K562 (cell line): Measurements from ENCODE around the gene CORT. TPM values are rescaled to one million over a fixed set of nuclear protein-coding genes. Genes with fewer than 3 reads are reported as not detected.
A peak's percentile ranks its signal among the peaks of the same experiment; 100 is the strongest.

ENCODE experiments used
- ATF1 ChIP-seq, 2 experiments: fragments of 450-650 bp in 1 of 2; IDR thresholded peaks; 2 replicates each; pipeline ENCODE4 v1.6.1; 2016; ENCODE audit warnings: missing compliant biosample characterization in 1 of 2, missing genetic modification characterization in 1 of 2
- BRCA1 ChIP-seq, 2 experiments: fragments of 450-650 bp in 1 of 2; sonication (generic) in 1 of 2; formaldehyde crosslinking in 1 of 2; IDR thresholded peaks; 2 replicates each; pipeline versions ENCODE4 v1.5.0 to v1.6.1; 2017 to 2020; ENCODE audit warnings: mild to moderate bottlenecking in 1 of 2, missing genetic modification reagents in 1 of 2
- C11orf30 ChIP-seq: fragments of 450-650 bp; IDR thresholded peaks from 2 replicates; pipeline ENCODE4 v1.6.1; 2016; ENCODE audit warnings: low read depth, mild to moderate bottlenecking
- CCNT2 ChIP-seq: IDR thresholded peaks from 2 replicates; pipeline ENCODE4 v1.6.1; 2011; ENCODE audit warnings: borderline replicate concordance, low read depth, mild to moderate bottlenecking, moderate library complexity, mixed read lengths, low read length; ENCODE audit not compliant: insufficient read length; ENCODE audit errors: extremely low read depth
- CEBPG ChIP-seq, 3 experiments: fragments of 200-800 bp in 1 of 3; sonication (Bioruptor generic) in 1 of 3; sonication (generic) in 1 of 3; formaldehyde crosslinking in 1 of 3; IDR thresholded peaks in 2 of 3; conservative IDR thresholded peaks in 1 of 3; 2 replicates each; pipeline versions ENCODE4 v1.6.1 to v1.8.0; 2016 to 2022; ENCODE audit warnings: missing compliant biosample characterization in 2 of 3, missing genetic modification characterization in 2 of 3, mild to moderate bottlenecking in 1 of 3, missing genetic modification reagents in 1 of 3
- EHMT2 ChIP-seq: fragments of 450-650 bp; IDR thresholded peaks from 2 replicates; pipeline ENCODE4 v1.6.1; 2018; ENCODE audit warnings: antibody characterized with exemption
- KAT8 ChIP-seq: fragments of 450-650 bp; IDR thresholded peaks from 2 replicates; pipeline ENCODE4 v1.6.1; 2016; ENCODE audit warnings: low read depth, mild to moderate bottlenecking
- MBD2 ChIP-seq: sonication (generic); IDR thresholded peaks from 2 replicates; pipeline ENCODE4 v1.6.1; 2016; ENCODE audit warnings: low read depth, borderline replicate concordance
- MNT ChIP-seq, 2 experiments: fragments of 450-650 bp; conservative IDR thresholded peaks; 2 replicates each; pipeline ENCODE4 v1.6.1; 2017; ENCODE audit warnings: mild to moderate bottlenecking in 2 of 2, moderate library complexity in 2 of 2
- NFIX ChIP-seq: fragments of 250-450 bp; sonication (Bioruptor Pico); IDR thresholded peaks from 2 replicates; pipeline ENCODE4 v1.4.0; 2020; ENCODE audit warnings: low read depth, mild to moderate bottlenecking, moderate library complexity
- POLR2AphosphoS5 ChIP-seq: IDR thresholded peaks from 2 replicates; pipeline ENCODE4 v1.6.1; 2011; ENCODE audit warnings: mild to moderate bottlenecking, low read depth, low read length, moderate library complexity; ENCODE audit not compliant: control insufficient read depth, insufficient read depth
- RBM34 ChIP-seq: fragments of 200-400 bp; formaldehyde crosslinking; IDR thresholded peaks from 2 replicates; pipeline ENCODE4 v1.6.1; 2018; ENCODE audit warnings: low read length, borderline replicate concordance; ENCODE audit not compliant: insufficient read depth
- RHOXF2B ChIP-seq: fragments of 250-450 bp; sonication (Bioruptor Pico); conservative IDR thresholded peaks from 2 replicates; pipeline ENCODE4 v1.5.1; 2021
- RNF2 ChIP-seq: sonication (generic); IDR thresholded peaks from 2 replicates; pipeline ENCODE4 v1.6.1; 2016
- TAF15 ChIP-seq: fragments of 200-400 bp; formaldehyde crosslinking; IDR thresholded peaks from 2 replicates; pipeline ENCODE4 v1.6.1; 2017; ENCODE audit warnings: mild to moderate bottlenecking, low read depth, low read length, moderate library complexity
- USF1 ChIP-seq: sonication (generic); formaldehyde crosslinking; IDR thresholded peaks from 2 replicates; pipeline ENCODE4 v1.9.0; 2022; ENCODE audit warnings: mild to moderate bottlenecking, missing genetic modification reagents
- ZBTB1 ChIP-seq: sonication (generic); formaldehyde crosslinking; IDR thresholded peaks from 2 replicates; pipeline ENCODE4 v1.8.1; 2023; ENCODE audit warnings: missing genetic modification reagents, low read depth, mild to moderate bottlenecking, borderline replicate concordance
- ZKSCAN3 ChIP-seq: fragments of 250-450 bp; sonication (Bioruptor Pico); IDR thresholded peaks from 2 replicates; pipeline ENCODE4 v1.4.0; 2020
- ZNF217 ChIP-seq: sonication (generic); formaldehyde crosslinking; IDR thresholded peaks from 2 replicates; pipeline ENCODE4 v1.8.0; 2022; ENCODE audit warnings: mild to moderate bottlenecking, missing genetic modification reagents
- ZNF436 ChIP-seq: fragments of 250-450, 450-650 bp; sonication (Bioruptor Pico); formaldehyde crosslinking; IDR thresholded peaks from 2 replicates; pipeline ENCODE4 v1.7.0; 2020; ENCODE audit warnings: mild to moderate bottlenecking
- ZNF766 ChIP-seq: fragments of 200-800 bp; sonication (Bioruptor generic); conservative IDR thresholded peaks from 2 replicates; pipeline ENCODE4 v1.6.1; 2016; ENCODE audit warnings: missing genetic modification characterization, missing compliant biosample characterization
- polyA plus RNA-seq, 8 experiments: library from polyadenylated mRNA; depleted of rRNA in 4 of 8; stranded (reverse) in 5 of 8; unstranded in 3 of 8; fragments of >200 nt; fragmentation: Nextera tagmentation in 2 of 8; fragmentation: Illumina TruSeq in 1 of 8; extraction: Ambion mirVana in 2 of 8; extraction: Trizol in 1 of 8; gene quantifications; 2 replicates each; pipeline versions ENCODE4 v1.2.1 to v1.2.3, GENCODE V29; 2011 to 2014; ENCODE audit warnings: inconsistent platforms in 1 of 8, missing spikeins in 1 of 8
- total RNA-seq, 7 experiments: library from RNA; depleted of rRNA in 6 of 7; stranded (reverse); fragments of >200 nt in 6 of 7; fragmentation: Illumina TruSeq in 2 of 7; extraction: Trizol in 2 of 7; gene quantifications; 2 replicates each; pipeline versions ENCODE4 v1.2.1 to v1.2.3, GENCODE V29; 2011 to 2021; ENCODE audit warnings: low replicate concordance in 1 of 7
- TF ChIP-seq, protein P1 (sequence below): fragments of 450-650 bp; formaldehyde crosslinking; conservative IDR thresholded peaks from 2 replicates; pipeline ENCODE4 v1.4.0; 2022; ENCODE audit warnings: mild to moderate bottlenecking, missing genetic modification characterization

CORT gene
- total and polyA plus RNA-seq, 9 of the 15 experiments (the other 6 are each of a cell fraction or from before 2014, with no cell fraction given), result 0.08 to 0.54 (median 0.13) TPM; not detected in 5

GRCh38 chr1:10459184-10459583 lies 9.4 kb downstream of the CORT start (continued):
- no peak for TF ChIP-seq ZNF436 (CRISPR knock-in tag)
- TF ChIP-seq NFIX, result no peak
- TF ChIP-seq MNT (conservative IDR thresholded peaks at IDR 0.05), result peak in 1 of 2 experiments; percentile 61; a peak in 2 of 4 replicates
- peak; percentile 79; the same call in 1 of the 2 replicates for TF ChIP-seq ZNF766 (CRISPR knock-in tag)
- no peak for TF ChIP-seq BRCA1 (IDR thresholded peaks at IDR 0.05)
- TF ChIP-seq BRCA1 (CRISPR knock-in tag; IDR thresholded peaks at IDR 0.05), result no peak
- TF ChIP-seq EHMT2, result peak; percentile 16; the same call in 1 of the 2 replicates
- no peak for TF ChIP-seq MBD2
- 0 out of 2 replicates have a peak, but pooled peaks have one; percentile 45 for TF ChIP-seq RNF2
- TF ChIP-seq RBM34, result no peak
- TF ChIP-seq ZBTB1, result no peak
- TF ChIP-seq C11orf30, result peak; percentile 99
- no peak for TF ChIP-seq ZKSCAN3 (CRISPR knock-in tag)
- TF ChIP-seq, protein P1, sequence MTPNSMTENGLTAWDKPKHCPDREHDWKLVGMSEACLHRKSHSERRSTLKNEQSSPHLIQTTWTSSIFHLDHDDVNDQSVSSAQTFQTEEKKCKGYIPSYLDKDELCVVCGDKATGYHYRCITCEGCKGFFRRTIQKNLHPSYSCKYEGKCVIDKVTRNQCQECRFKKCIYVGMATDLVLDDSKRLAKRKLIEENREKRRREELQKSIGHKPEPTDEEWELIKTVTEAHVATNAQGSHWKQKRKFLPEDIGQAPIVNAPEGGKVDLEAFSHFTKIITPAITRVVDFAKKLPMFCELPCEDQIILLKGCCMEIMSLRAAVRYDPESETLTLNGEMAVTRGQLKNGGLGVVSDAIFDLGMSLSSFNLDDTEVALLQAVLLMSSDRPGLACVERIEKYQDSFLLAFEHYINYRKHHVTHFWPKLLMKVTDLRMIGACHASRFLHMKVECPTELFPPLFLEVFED, result no peak
- no peak for TF ChIP-seq KAT8
- no peak for TF ChIP-seq RHOXF2B
- TF ChIP-seq TAF15, result no peak
- peak; percentile 45; the same call in 1 of the 2 replicates for TF ChIP-seq CEBPG (CRISPR knock-in tag; IDR thresholded peaks at IDR 0.05)
- TF ChIP-seq CEBPG (tag; conservative IDR thresholded peaks at IDR 0.05 in 1 of 2, IDR thresholded peaks at IDR 0.05 in 1 of 2), result peak; percentile 87 to 90
- no peak for TF ChIP-seq CCNT2
- no peak for TF ChIP-seq USF1
- TF ChIP-seq POLR2AphosphoS5, result peak; percentile 64
- no peak for TF ChIP-seq ATF1 (CRISPR knock-in tag; IDR thresholded peaks at IDR 0.05)
- peak; percentile 42; the same call in 1 of the 2 replicates for TF ChIP-seq ATF1 (tag; IDR thresholded peaks at IDR 0.05)
- TF ChIP-seq ZNF217 (CRISPR knock-in tag), result no peak
